NCI-H345 (cell line): ENCODE data around the gene NME7.
"Not testable (repeated sequence)": the region's sequence is repeated elsewhere in the genome, so short reads cannot be mapped to it uniquely, and the experiment has no call there.

Experiments
- DNase-seq: peaks from one replicate; lab custom pipeline; 2025; lab: John Stamatoyannopoulos, UW

Gene NME7

GRCh38 chr1:169214598-169214997 lies 153.0 kb downstream of the NME7 start:
- DNase-seq, result no peak

- DNase-seq, result no peak
Observed at GRCh38 chr1:169212088-169212487, 155.5 kb downstream of the NME7 start.

GRCh38 chr1:169207797-169208520 lies 159.6 kb downstream of the NME7 start:
- DNase-seq, result no peak

GRCh38 chr1:169204157-169204556 lies 163.4 kb downstream of the NME7 start:
- DNase-seq, result no peak

GRCh38 chr1:169202791-169203665 lies 164.6 kb downstream of the NME7 start:
- DNase-seq, result no peak

- no peak for DNase-seq
Observed at GRCh38 chr1:169201084-169201619, 166.4 kb downstream of the NME7 start.

GRCh38 chr1:169200319-169200718 lies 167.3 kb downstream of the NME7 start:
- no peak for DNase-seq

GRCh38 chr1:169196581-169196980 lies 171.0 kb downstream of the NME7 start:
- no peak for DNase-seq

- DNase-seq, result no peak
Observed at GRCh38 chr1:169196161-169196560, 171.4 kb downstream of the NME7 start.

GRCh38 chr1:169193191-169193850 lies 174.3 kb downstream of the NME7 start:
- no peak for DNase-seq

- DNase-seq, result no peak
Observed at GRCh38 chr1:169186106-169186505, 181.5 kb downstream of the NME7 start.

- DNase-seq, result no peak
Observed at GRCh38 chr1:169184812-169185211, 182.8 kb downstream of the NME7 start.

- no peak for DNase-seq
Observed at GRCh38 chr1:169180174-169180573, 187.4 kb downstream of the NME7 start.

- DNase-seq, result not testable (repeated sequence)
Observed at GRCh38 chr1:169179431-169179830, 188.2 kb downstream of the NME7 start.

GRCh38 chr1:169175461-169175860 lies 192.1 kb downstream of the NME7 start:
- DNase-seq, result no peak

GRCh38 chr1:169163059-169163458 lies 204.5 kb downstream of the NME7 start:
- DNase-seq, result no peak

GRCh38 chr1:169161496-169162194 lies 206.0 kb downstream of the NME7 start:
- no peak for DNase-seq

GRCh38 chr1:169160845-169161495 lies 206.6 kb downstream of the NME7 start:
- DNase-seq, result no peak

GRCh38 chr1:169156580-169156979 lies 211.0 kb downstream of the NME7 start:
- DNase-seq, result no peak

- DNase-seq, result no peak
Observed at GRCh38 chr1:169155675-169156074, 211.9 kb downstream of the NME7 start.

- no peak for DNase-seq
Observed at GRCh38 chr1:169151338-169151837, 216.2 kb downstream of the NME7 start.
